Activated T-cell treated with anti-CD3 and anti-CD28 coated beads, Interleukin-2, amount 50 U/mL, for 48 hours (primary cell): ENCODE measurements around the gene DRGX.

Experiments used
- DNase-seq, 2 experiments: peaks; one replicate each; pipeline ENCODE4 v3.0.0-alpha.2; 2020

Gene DRGX

DNA sequence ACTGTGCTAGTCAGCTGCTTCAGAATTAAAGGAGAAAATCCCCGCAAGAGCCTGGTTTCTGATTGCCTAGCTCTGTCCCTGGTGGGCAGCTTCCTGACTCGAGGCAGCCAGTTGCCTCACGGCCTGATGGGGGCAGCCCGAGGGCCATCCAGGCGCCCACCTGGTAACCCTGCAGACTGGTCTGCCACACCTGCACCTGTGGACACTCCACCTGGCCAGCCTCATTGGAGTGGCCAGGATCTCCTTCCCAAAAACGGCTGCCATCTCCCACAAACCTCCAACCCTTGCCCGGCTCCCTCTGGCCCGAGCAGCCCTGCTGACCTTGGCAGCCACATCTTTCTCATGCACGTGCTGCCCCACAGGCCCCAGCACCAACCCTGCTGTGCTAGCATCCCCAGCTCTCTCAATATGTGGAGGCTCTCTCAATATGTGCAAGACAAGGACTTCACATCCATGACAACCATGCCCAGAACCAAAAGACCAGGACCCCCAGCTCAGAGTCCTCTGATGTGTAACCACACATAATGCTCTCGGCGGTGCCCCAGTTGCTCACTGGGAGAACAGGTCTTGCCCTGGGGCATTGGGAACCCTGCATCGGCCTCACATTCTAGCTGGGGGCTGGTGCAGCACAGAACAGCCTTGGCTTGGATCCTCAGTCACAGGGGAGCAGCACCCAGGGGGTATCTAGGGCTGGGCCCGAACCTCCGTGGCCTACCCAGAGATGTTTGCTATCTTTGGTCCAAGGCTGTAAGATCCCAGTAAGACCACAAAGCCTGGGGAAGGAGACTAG lies 14.6 kb downstream of the DRGX start:
- no peak for DNase-seq

DNA sequence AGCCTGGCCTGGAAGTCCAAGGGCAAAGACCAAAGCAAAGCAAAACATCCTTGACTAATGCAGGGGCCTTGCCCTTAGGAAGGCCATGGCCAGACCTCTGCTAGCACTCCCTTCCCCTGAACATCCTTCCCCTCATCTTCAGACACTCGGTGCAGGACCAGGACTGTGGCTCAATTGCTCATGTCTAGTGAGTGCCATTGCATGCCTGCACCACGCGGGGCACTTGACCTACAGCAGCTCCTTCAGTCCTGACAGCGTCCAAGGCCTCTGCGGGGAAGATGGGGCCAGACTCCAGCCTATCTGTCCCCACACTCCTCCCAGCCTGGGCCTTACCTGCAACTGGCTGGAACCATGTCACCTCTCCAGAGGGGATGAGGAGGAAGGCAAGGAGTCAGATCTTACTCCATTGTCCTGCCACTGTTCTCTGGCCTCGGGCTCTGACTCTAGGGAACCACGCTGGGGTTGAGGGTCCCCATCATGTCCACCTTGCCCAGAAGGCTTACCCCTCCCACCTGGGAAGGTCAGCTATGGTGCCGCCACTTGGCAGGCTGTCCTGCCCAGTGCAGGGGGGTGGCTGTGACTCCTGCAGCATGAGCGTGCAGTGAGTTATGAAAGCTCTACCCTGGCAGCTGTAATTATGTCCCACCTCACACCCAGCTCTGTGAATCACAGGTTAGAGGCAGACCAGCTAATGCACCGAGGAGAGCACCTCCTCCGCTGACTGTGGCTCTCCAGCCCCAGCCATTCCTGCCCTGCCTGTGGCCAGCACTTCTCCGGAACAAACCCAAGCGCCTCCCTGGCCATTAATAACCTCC lies 16.1 kb downstream of the DRGX start:
- no peak for DNase-seq

GRCh38 chr10:49377256-49377655 lies 18.6 kb downstream of the DRGX start:
- no peak for DNase-seq

DNA sequence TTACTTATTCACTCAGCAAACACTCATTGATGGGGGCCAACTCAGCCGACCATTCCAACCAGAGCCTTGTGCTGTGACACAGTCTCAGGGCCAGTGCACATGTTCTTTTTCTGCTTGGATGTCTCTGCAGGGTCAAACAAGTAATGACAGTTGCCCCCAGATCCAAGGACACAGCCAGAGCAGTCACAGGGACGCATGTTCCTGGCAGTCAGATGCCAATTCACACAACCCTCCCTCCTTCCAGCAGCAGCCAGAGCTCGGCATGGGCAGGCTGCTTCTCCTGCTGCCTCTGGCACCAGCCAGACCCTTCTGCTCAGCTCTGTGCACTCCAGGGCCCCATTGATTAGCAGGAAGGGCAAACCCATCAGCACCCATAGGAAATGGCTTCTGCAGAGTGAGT lies 20.3 kb downstream of the DRGX start:
- DNase-seq: no peak

DNA sequence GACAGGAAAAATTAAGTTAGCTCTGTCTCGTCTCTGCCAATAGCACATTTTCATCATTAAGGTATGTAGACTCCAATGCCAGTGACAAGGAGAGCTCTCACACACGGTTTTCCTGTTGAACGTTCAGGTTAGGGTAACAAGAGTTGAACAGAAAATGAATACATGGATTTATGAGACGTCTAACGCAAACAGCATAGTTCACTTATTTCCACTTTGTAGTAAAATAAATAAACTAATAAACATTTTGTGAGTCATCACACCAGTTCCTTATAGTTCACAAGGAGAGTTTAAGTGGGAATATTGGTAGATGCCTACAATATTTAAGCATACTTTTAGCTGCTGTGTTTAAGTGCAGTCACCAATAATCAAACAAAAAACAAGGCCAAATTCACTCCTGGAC lies 21.1 kb downstream of the DRGX start:
- DNase-seq: no peak

GRCh38 chr10:49373361-49373760 lies 22.5 kb downstream of the DRGX start:
- no peak for DNase-seq

GRCh38 chr10:49371967-49372366 lies 23.9 kb downstream of the DRGX start:
- DNase-seq: no peak

- DNase-seq: no peak
Observed at GRCh38 chr10:49370326-49371100, 25.4 kb downstream of the DRGX start.

- DNase-seq: no peak
Observed at GRCh38 chr10:49369216-49370162, 26.4 kb downstream of the DRGX start.

DNA sequence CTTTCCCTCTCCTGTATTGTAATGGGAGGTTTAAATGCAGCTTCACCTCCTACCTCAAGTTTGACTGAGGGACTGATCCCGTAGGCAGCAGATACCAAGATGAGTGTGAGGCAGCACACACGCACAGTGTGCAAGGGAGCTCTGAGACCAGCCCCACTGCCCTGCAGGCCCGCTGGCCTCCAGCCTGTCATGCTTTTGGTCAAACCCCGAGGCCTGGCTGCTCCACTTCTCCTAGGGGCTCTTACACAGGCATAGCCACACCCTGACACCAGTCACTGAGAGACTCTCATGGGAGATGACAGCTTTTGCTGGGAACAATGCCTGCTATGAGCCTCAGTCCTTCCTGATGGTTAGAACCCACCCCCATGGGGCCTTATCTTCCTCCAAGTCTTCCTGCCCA lies 27.6 kb downstream of the DRGX start:
- DNase-seq: no peak

- no peak for DNase-seq
Observed at GRCh38 chr10:49367600-49367999, 28.3 kb downstream of the DRGX start.

GRCh38 chr10:49366460-49366859 lies 29.4 kb downstream of the DRGX start:
- DNase-seq: no peak

- no peak for DNase-seq
Observed at GRCh38 chr10:49365675-49366415, 30.0 kb downstream of the DRGX start.

DNA sequence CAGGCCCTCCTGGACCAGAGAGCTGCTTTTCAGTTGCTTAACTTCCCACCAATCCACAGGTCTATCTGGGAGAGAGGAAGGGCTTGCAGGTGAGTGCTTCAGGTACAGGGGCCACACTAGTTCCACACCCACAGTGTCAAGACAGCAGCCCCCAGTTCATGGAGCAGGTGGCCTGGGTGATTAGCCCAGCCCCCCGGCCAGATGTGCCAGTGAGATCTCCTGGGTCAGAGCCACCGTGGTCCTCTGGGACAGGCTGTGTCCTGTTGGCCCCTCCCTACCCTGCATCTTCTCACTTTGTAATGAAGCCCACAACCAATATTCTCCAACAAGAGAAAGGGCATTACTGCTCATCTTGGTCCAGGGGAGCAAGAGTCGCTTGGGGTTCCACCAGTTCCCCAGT lies 30.6 kb downstream of the DRGX start:
- DNase-seq: no peak

DNA sequence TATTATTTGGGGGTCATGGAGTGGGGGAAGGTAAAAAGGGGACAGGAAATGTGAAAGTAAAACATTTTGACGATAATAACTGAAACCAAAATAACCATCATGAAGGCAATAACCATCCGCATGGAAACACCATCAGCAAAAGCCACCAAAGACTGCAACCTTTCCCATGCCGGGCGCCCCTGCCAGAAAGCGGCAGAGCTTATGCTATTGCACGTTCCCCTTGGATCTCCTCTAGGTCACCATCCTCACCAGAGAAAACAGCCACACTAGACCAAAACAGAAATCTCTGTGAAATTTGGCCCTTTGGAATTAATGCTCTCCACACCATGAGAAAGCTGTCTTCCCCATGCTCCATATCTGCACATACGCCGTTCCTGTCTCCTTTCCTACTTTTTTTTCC lies 31.1 kb downstream of the DRGX start:
- DNase-seq: no peak

DNA sequence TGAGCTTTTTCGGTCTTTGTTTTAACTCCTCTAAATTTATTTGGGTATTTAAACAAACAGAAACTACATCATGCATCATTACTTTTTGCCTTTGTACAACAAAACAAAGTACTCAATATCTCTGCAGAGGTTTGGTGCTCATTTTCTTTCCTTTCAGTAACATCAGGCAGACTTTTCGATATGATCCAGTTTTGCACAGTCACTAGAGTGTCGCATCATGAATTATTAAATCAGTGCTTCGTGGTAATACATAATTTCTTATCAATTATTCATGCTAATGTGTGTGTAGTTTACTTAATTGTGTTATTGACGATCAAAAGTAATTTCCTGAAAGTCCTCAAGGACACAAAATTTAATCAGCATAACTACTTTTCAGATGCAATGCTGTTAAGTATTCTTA lies 31.8 kb downstream of the DRGX start:
- DNase-seq: no peak

DNA sequence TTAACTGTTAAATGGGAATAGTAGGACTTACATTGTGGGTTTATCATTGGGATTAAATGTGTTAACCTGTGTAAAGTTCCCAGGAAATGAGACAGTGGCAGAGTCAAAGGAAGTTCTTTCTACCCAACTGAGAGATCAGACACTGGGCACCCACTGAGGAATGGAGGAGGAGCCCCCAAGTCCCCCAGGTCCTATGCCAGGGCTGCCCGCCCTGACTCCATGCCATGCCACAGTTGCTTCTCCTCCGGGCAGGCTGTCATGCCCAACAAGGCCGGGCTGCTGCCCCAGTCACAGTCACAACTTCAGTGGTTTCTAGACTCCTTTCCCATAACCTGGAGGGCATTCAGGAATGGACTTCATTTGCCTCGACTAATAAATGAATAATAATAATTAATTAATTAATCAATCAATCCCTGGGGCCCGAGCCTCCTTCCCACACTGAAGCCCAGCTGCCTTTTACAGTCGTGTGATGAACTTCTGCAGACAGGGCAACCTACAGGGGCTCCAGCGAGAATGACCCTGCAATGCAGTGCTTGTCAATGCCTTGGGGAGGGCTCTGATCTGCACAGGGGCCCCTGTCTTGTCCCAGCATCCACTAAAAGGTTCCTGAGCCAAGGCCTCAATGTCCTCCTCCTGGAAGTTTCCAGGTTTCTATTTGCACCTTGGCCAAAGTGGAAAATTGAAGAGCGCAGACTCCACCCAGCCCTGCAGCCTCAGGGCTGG lies 32.4 kb downstream of the DRGX start:
- DNase-seq: no peak

DNA sequence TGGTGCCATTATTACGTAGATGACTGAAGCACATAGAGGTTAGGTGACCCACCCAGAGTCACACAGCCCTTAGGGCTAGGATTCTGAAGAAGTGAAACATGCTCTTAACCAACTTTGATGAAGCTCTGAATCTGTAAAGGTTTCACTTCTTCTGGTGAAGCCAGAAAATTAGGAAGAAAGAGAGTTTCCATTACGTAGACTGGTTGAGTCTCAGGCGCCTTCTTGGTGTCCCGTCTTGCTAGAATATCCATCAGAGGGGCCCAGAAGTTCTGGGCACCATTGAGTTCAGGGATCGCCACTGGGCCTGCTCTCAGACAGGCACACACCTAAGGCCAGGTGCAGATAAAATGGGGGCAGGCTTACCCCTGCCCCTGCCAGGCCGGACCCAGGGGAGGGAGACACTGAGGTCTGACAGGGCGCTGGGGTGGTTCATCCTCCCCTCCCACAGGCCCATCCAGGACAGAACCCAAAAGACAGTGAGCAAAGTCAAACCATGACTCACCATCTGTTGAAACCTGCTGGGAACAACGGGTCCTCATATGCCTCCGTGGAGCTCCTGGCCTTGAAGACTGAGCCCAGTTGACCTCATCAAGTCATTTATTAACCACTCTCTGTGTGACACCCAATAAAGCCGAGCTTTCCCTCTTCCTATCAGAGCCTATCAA lies 33.2 kb downstream of the DRGX start:
- DNase-seq: no peak

GRCh38 chr10:49361735-49362568 lies 33.9 kb downstream of the DRGX start:
- DNase-seq: no peak
